Measurements from ENCODE around the gene TOR1B.

TOR1B gene

DNA sequence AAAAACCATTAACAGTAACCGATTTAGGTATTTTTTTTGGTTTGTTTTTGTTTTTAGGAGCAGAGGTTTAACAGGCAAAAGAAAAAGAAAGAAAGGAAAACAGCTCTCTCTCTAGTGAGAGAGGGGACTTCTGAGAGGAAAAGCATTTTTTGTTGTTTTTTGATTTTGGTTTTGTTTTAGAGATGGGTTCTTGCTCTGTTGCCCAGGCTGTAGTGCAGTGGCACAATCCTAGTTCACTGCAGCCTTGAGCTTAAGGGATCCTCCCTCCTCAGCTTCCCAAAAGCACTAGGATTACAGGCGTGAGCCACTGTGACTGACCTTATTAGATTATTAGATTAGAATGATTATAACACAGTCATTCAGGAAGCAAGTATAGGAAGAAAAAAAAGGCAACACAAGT is 42.4 kb downstream of the TOR1B start:
- no peak for DNase-seq (ENCODE audit: low read depth)

DNA sequence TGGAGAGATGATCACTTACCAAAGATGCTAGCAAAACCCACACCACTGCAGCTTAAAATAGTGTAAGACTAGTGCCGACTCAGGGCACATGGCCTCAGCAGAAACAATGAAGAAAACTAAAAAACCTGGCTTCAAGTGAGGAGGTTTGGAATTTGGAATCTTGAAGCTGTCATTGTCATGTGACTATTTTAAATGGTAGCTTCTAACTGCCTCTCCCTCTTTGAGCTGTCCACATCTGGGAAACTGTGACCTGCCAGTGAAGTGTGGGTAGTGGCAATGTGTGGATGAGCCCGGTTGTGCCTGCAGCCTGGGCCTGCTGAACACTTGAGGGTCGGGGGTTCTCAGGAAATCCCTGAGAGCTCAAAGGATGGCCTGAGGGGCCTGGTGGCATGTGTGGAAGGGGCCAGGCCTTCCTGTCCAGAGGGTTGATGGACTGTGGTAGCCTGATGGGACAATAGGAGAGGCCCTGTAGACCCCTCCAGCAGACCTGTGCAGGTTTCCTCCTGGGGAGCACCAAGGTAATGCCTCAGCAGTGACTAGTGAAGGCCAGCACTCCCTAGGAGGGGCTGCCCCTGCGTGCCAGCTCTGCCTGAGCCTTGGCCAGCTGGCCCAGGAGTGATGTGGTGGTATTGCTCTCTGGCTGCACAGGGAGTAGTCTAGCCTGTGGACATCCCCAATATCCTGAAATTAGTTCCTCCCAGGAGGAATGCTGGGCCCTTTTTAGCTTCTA is 45.9 kb downstream of the TOR1B start:
- no peak for DNase-seq (ENCODE audit: low read depth)

DNA sequence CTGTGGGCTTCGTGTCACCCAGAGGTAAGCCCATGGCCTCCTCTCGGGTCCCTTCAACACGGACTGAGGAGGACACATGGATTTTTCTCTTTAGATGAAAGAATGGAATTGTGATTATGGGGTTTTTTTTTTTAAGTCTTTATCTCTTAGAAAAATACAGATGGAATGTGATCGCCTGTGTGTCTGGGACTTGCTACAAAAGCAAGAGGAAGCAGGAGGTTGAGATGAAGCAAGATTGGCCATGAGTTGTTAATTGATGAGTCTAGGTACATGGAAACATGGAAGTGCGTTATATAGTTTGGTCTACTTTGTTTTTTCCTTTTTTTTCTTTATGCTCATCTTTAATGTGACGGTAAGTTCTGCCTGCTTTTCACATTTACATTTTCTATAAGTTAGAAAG is 46.9 kb downstream of the TOR1B start:
- no peak for DNase-seq (ENCODE audit: low read depth)

DNA sequence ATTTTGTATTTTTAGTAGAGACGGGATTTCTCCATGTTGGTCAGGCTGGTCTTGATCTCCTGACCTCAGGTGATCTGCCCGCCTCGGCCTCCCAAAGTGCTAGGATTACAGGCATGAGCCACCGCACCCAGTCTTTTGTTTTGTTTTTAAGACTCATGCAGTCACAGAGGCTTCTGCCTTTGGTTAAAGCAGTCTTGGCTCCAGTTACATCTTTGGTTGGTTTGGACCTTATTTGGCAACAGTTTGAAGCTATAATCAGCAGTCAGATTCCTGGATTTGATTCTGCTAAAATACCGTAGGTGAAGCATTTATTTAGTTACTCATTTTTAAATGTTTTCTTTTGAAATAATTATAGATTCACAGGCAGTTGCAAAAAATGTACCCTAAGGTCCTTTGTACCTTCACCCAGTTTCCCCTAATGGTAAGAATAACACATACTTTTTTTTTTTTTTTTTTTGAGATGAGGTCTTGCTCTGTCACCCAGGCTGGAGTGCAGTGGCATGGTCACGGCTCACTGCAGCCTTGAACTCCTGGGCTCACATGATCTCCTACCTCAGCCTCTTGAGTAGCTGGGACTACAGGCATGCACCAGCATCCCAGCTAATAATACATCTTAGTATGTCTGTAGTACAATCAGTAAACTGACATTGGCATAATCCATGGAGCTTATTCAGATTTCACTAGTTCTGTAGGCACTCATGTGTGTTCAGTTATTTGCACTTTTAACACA is 48.0 kb downstream of the TOR1B start:
- no peak for DNase-seq (ENCODE audit: low read depth)

DNA sequence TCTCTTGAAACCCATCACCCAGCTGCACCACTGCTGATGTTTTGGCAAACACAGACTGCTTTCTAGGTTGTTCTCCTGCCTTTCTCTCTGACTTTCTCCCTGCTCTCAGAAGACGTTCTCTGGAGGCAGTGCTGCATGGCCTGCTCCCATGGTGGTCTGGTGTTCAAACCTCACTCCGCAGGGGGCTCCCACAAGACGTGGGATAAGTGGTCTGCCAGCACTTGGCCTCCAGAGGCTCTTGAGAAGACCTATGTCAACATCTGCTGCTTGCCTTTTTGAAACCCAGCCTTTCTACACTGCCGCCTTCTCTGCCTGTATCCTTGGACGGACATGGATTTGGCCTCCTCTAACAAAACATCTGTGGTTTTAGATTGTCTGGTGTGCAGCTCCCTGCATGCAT is 48.8 kb downstream of the TOR1B start:
- no peak for DNase-seq (ENCODE audit: low read depth)

DNA sequence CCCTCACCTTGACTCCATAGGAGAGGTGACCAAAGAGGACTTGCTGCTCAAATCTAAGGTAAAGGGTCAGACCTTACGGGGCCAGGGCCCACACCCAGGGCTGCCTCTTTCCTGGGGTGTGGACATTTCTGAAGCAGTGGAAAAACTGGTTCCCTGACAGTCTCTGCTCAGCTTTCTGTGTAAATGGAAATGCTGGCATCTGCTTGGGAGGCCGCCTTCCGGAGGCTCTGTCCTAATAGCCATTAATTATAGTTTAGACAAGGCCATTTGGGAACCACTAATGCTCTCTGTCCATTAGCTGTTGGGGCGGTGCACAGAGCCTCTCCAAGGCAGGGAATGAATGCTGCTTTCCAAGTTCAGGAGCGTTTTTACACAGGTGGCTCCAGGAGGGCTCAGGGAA is 49.6 kb downstream of the TOR1B start:
- DNase-seq (ENCODE audit: low read depth) = no peak

DNA sequence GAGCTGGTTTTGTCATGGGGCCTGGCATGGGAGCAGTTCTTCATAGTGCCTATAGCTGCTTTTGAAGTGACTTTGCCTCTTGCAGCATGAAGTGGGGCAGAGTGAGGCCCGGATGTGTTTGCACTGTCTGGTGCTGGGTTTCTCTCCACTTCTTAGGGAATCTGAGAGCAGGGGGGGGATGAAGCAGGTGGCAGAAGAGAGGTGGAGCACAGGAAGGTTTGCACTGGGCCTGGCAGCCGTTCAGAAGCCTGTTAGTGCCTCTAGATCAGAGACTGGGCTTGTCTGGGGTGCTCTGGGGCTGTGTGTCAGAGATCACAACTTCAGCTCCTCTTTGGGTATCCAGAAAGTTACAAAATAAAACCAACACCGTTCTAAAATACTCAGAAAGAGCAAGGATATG is 50.6 kb downstream of the TOR1B start:
- no peak for DNase-seq (ENCODE audit: low read depth)

DNA sequence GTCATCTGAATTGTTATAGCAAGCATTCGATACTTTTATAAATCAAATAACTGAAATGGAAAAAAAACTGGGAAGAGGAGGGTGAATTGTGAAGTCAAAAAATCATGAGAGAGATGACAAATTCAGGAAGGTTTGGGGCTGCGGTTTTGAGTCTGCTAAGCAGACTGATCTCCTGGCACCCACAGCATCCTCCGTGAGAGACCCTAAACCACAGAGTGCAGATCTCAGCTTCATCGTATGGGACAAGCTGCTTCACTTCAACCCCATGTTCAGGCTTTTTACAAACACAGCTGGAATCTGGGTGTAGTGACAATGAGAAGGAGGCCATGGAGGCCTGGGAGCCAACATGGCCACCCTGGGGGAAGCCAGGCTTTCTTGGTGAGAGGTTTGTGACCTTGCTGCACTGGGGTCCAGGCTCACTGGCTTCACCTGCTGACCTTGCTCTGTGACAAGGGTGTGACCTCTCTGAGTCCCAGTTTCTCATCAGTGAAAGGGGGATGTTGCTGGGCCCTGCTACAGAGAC is 51.7 kb downstream of the TOR1B start:
- no peak for DNase-seq (ENCODE audit: low read depth)

DNA sequence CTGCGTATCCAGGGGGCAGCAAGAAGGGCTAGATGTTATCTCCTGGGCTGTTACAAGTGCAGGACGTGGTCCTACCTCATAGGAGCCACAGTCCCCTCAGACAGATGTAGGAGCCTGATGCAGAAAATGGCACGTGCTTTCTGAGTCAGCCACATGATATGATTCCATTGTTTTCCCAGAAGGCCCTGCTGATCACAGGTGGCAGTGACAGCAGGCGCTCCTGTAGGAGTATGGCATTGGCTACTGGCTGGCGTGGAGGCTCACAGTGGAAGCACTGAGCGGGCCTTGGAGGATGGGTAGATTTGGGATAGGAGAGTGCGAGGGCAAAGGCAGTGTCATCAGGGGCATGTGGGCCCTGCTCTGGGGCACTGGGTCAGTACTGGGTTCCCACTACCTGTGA is 54.2 kb downstream of the TOR1B start:
- DNase-seq (ENCODE audit: low read depth) = no peak

DNA sequence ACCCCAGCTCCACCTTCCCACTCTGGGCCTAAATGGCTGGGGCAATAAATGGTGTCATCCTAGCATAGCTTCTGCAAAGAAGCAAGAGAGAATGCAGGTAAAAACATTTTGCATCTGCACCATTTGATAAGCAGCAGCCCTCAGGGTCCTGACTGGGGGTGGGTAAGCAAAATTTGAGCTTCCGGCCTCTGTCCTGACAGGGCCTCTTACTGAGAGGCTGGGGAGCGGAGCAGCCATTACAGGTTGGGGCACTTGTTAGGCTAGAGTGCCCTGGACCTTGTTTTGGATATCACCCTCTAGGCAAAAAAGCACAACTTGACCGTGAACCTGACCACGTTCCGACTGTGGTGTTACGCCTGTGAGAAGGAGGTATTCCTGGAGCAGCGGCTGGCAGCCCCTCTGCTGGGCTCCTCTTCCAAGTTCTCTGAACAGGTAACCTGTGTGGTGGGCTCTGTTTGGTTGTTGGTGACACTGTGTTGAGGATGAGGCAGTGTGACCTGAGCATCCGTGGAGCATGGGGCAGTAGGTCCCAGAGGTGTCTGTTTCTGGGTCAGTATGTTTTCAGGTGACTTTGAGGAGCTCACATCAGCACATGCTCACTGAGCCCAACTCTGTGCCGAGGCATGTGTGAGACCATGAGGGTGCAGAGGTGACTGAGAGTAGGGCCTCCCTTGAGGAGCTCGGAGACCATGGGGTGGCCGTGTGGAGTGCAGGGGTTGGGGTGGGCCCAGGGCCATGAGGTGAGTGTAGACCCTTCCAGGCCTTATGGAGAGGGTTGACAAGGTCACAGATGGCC is 55.4 kb downstream of the TOR1B start:
- no peak for DNase-seq (ENCODE audit: low read depth)

Data from amniotic epithelial cell (primary cell).